OCI-LY3 (cell line): Measurements from ENCODE around the gene CYP1A2.

ENCODE experiments used
- EZH2phosphoT487 ChIP-seq: fragments of 200-600 bp; shearing (Covaris generic); IDR thresholded peaks from 2 replicates; pipeline ENCODE4 v1.6.1; 2018; ENCODE audit warnings: antibody characterized with exemption, mixed run types, low read depth
- TF ChIP-seq, protein P1 (sequence below): fragments of 200-600, 300-600 bp; sonication (generic); IDR thresholded peaks from 2 replicates; pipeline ENCODE4 v1.5.1; 2014; ENCODE audit warnings: antibody characterized with exemption, low read length, low read depth

DNA sequence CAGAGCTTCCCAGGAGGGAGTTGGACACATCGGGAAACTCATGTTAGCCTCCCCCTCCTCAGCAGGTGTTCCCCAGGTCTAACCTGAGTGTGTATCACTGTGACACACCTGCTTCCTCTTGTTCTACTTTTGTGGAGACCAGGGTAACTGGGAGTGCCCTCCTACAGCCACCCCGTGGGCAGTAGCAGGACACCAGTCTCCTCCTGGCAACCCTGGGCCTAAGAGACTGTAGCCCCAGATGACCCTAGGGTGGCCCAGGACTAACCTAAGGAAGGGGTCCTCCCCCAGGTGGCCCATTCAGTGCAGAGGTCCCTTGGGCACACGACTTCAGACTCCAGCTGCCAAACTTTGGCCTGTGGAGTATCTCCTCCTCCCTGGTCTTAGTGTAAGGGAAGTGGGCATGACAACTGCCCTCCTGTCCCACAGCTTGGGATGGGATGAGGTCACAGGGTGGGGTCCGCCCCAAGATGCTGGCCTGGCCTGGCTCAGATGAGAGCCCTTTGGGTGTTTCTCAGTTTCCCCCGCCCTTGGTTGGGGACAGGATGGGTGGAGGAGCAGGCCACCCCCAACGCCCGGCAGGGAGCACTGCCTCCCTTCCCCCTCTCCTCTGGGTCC, 38.0 kb downstream of the CYP1A2 start:
- TF ChIP-seq, protein P1, sequence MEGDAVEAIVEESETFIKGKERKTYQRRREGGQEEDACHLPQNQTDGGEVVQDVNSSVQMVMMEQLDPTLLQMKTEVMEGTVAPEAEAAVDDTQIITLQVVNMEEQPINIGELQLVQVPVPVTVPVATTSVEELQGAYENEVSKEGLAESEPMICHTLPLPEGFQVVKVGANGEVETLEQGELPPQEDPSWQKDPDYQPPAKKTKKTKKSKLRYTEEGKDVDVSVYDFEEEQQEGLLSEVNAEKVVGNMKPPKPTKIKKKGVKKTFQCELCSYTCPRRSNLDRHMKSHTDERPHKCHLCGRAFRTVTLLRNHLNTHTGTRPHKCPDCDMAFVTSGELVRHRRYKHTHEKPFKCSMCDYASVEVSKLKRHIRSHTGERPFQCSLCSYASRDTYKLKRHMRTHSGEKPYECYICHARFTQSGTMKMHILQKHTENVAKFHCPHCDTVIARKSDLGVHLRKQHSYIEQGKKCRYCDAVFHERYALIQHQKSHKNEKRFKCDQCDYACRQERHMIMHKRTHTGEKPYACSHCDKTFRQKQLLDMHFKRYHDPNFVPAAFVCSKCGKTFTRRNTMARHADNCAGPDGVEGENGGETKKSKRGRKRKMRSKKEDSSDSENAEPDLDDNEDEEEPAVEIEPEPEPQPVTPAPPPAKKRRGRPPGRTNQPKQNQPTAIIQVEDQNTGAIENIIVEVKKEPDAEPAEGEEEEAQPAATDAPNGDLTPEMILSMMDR, result no peak
- no peak for TF ChIP-seq EZH2phosphoT487
